A673 (cell line): Measurements from ENCODE around the gene ZNRF4.
"Not testable (repeated sequence)": the region's sequence is repeated elsewhere in the genome, so short reads cannot be mapped to it uniquely, and the experiment has no call there.

Experiments used
- EZH2 ChIP-seq: fragments of 200-600 bp; sonication (generic); IDR thresholded peaks from 2 replicates; pipeline ENCODE4 v1.6.1; 2017; ENCODE audit warnings: borderline replicate concordance, low read depth, mild to moderate bottlenecking, mixed read lengths, antibody characterized with exemption, low read length; ENCODE audit not compliant: poor library complexity, severe bottlenecking
- TF ChIP-seq, protein P1 (sequence below): fragments of 300-800, 200-600 bp; sonication (generic); conservative IDR thresholded peaks from 2 replicates; pipeline ENCODE4 v1.5.1; 2017; ENCODE audit warnings: low read depth, mild to moderate bottlenecking, antibody characterized with exemption, low read length, moderate library complexity, mixed read lengths

DNA sequence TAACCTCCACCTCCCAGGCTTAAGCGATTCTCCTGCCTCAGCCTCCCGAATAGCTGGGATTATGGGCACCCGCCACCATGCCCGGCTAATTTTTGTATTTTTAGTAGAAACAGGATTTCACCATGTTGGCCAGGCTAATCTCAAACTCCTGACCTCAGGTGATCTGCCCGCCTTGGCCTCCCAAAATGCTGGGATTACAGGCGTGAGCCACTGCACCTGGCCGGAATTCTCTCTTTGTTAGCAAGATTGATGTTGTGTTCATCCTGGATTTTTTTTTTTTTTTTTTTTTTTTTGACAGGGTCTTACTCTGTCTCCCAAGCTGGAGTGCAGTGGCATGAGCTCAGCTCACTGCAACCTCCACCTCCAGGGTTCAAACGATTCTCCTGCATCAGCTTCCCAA lies 16.5 kb upstream of the ZNRF4 start:
- TF ChIP-seq, protein P1, sequence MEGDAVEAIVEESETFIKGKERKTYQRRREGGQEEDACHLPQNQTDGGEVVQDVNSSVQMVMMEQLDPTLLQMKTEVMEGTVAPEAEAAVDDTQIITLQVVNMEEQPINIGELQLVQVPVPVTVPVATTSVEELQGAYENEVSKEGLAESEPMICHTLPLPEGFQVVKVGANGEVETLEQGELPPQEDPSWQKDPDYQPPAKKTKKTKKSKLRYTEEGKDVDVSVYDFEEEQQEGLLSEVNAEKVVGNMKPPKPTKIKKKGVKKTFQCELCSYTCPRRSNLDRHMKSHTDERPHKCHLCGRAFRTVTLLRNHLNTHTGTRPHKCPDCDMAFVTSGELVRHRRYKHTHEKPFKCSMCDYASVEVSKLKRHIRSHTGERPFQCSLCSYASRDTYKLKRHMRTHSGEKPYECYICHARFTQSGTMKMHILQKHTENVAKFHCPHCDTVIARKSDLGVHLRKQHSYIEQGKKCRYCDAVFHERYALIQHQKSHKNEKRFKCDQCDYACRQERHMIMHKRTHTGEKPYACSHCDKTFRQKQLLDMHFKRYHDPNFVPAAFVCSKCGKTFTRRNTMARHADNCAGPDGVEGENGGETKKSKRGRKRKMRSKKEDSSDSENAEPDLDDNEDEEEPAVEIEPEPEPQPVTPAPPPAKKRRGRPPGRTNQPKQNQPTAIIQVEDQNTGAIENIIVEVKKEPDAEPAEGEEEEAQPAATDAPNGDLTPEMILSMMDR: not testable (repeated sequence)
- not testable (repeated sequence) for TF ChIP-seq EZH2
